ENCODE measurements around the gene MAT2A. TPM values are rescaled to one million over a fixed set of nuclear protein-coding genes. Genes with fewer than 3 reads are reported as not detected.

The MAT2A gene
- total RNA-seq, 1 donor from 2014 or later = 147 TPM

- Histone ChIP-seq H3K4me3 (ENCODE audit: low read depth, low read length) (no peak overlapping the region), H3K27me3 (ENCODE audit: control insufficient read depth, insufficient read depth, low read length) (no peaks in the 10 kb centered on the region), H3K36me3 (ENCODE audit: control insufficient read depth, insufficient read depth, low read length) (no peaks in the 10 kb centered on the region)
- no peak for DNase-seq (ENCODE audit: low read depth)
- TF ChIP-seq, protein P1, sequence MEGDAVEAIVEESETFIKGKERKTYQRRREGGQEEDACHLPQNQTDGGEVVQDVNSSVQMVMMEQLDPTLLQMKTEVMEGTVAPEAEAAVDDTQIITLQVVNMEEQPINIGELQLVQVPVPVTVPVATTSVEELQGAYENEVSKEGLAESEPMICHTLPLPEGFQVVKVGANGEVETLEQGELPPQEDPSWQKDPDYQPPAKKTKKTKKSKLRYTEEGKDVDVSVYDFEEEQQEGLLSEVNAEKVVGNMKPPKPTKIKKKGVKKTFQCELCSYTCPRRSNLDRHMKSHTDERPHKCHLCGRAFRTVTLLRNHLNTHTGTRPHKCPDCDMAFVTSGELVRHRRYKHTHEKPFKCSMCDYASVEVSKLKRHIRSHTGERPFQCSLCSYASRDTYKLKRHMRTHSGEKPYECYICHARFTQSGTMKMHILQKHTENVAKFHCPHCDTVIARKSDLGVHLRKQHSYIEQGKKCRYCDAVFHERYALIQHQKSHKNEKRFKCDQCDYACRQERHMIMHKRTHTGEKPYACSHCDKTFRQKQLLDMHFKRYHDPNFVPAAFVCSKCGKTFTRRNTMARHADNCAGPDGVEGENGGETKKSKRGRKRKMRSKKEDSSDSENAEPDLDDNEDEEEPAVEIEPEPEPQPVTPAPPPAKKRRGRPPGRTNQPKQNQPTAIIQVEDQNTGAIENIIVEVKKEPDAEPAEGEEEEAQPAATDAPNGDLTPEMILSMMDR (IDR thresholded peaks at IDR 0.05; ENCODE audit: insufficient read depth, low read length, poor library complexity, severe bottlenecking) = no peak
Measured at GRCh38 chr2:85506768-85507181, 32.2 kb upstream of the MAT2A start.

DNA sequence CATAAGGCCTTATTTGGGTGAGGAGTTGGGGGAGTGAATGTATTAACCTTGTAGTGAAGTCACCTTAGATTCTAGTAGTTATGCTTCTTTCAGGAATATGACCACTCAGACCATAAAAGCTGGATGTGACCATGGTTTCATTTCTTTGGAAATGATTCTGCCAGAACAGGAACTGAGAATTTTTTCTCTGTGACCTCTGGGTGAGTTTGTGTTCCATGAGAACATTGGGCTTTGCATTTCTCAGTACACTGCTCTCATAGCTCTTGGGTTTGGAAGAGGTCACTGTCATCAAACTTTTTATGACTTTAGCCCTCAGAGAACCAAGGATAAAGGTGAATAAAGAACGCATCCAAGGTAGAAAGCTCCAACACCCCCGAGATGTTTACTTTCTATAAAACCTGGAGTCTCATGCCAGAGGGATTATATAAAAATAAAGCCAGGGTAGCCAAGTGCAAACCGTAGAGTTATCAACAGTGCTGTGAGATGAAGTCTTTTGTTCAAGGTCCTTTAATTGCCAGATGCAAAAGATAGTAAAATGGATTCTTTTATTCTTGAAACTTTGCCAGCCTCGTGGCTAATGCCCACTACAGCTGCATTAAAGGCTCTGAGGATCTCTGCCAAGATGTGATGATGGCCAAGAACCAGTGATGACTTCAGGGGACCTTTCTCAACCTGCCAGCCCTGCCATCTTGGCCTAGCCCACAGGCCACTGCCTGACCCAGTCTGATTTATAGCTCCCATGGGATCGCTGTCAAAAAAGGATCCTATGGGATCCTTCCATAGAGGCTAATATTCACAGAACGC lies 27.8 kb upstream of the MAT2A start:
- DNase-seq (ENCODE audit: low read depth) = no peak
- TF ChIP-seq, protein P1 (IDR thresholded peaks at IDR 0.05; ENCODE audit: insufficient read depth, low read length, poor library complexity, severe bottlenecking) = no peak
- H3K27me3 ChIP-seq (ENCODE audit: control insufficient read depth, insufficient read depth, low read length) = no peaks in the 10 kb centered on the region
- no peak overlapping the region for H3K4me3 ChIP-seq (ENCODE audit: low read depth, low read length)
- H3K36me3 ChIP-seq (ENCODE audit: control insufficient read depth, insufficient read depth, low read length) = no peaks in the 10 kb centered on the region

GRCh38 chr2:85514323-85514722 lies 24.6 kb upstream of the MAT2A start:
- no peaks in the 10 kb centered on the region for H3K27me3 ChIP-seq (ENCODE audit: control insufficient read depth, insufficient read depth, low read length)
- H3K36me3 ChIP-seq (ENCODE audit: control insufficient read depth, insufficient read depth, low read length) = no peaks in the 10 kb centered on the region
- TF ChIP-seq, protein P1 (IDR thresholded peaks at IDR 0.05; ENCODE audit: insufficient read depth, low read length, poor library complexity, severe bottlenecking) = no peak
- no peak for DNase-seq (ENCODE audit: low read depth)
- H3K4me3 ChIP-seq (ENCODE audit: low read depth, low read length) = no peak overlapping the region

DNA sequence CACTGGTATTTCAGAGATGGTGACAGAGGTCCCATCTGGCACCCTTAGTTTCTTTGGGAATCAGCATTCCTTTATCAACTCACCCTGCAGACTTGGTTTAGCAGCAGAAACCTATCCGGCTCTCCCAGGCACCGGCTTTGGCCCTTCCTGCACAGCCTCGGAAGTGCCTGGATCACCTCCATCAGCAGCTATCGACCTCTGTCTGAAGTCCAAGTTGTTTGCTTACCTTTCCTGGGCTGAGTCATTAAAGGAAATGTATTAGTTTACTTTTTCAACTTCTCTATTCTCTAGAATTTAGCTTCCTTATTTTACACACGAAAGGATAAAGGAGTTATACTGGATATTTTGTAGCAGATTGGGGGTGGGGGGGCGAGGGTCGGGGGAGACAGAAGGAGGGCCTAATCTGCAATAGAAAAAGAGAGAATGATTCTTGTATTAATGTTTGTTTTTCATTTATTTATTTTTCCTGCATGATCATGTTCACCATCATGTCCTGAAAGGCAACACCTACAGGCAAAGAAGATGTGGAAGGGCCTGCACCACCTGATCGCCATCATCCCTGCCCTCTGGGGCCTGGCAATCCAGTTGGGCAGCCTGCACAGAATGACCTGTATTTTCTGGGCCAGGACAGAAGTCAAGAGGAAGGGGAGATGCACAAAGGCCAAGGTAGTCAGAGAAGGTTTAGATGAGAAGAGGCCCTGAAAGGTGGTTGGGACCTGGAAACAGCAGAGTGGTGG lies 22.1 kb upstream of the MAT2A start:
- Histone ChIP-seq H3K27me3 (ENCODE audit: control insufficient read depth, insufficient read depth, low read length) (no peaks in the 10 kb centered on the region), H3K36me3 (ENCODE audit: control insufficient read depth, insufficient read depth, low read length) (no peaks in the 10 kb centered on the region), H3K4me3 (ENCODE audit: low read depth, low read length) (no peak overlapping the region)
- no peak for DNase-seq (ENCODE audit: low read depth)
- TF ChIP-seq, protein P1 (IDR thresholded peaks at IDR 0.05; ENCODE audit: insufficient read depth, low read length, poor library complexity, severe bottlenecking) = no peak

GRCh38 chr2:85522090-85522647 lies 16.8 kb upstream of the MAT2A start:
- TF ChIP-seq, protein P1 (IDR thresholded peaks at IDR 0.05; ENCODE audit: insufficient read depth, low read length, poor library complexity, severe bottlenecking) = no peak
- H3K27me3 ChIP-seq (ENCODE audit: control insufficient read depth, insufficient read depth, low read length) = no peaks in the 10 kb centered on the region
- DNase-seq (ENCODE audit: low read depth) = no peak
- no peaks in the 10 kb centered on the region for H3K36me3 ChIP-seq (ENCODE audit: control insufficient read depth, insufficient read depth, low read length)
- no peak overlapping the region for H3K4me3 ChIP-seq (ENCODE audit: low read depth, low read length)

All from kidney epithelial cell (primary cell).